ENCODE results near the gene CDH4.

The CDH4 gene

DNA sequence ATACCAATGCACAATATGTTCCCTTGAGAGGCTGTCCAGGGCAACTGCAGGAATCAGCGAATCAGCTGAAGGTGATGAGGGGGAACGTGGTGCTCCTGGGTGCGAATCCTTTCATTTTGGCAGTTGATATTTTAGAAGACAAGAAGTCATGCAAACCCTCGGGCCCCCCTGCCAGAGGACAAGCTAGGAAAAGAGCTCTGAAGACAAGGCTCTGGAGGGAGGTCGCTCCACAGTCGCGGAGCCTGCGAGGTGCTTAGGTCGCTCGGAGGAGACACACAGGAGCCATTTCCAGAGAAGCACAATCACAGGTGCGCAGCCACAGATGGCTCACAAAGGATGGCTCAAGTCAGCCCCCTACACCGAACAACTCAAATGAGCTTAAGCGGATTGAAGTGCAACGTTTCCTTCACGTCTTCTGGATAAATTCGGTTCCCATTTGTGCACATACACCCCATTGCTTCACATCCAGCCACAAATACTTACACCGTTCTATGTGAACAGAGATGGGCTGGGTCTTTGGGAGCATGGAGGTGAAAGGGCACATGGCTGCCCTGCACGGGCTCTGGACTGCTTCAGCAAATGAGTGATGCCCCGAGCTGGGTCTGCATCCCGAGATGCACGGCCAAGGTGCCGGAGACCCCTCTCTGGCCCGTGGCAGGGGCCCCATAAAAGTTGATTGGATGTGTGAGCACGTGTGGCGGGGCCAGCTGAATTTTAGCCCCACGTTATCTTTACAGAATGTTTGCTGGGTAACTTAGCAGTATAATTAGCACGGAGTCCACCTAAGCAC, 527.3 kb downstream of the CDH4 start:
- no peak for DNase-seq

DNA sequence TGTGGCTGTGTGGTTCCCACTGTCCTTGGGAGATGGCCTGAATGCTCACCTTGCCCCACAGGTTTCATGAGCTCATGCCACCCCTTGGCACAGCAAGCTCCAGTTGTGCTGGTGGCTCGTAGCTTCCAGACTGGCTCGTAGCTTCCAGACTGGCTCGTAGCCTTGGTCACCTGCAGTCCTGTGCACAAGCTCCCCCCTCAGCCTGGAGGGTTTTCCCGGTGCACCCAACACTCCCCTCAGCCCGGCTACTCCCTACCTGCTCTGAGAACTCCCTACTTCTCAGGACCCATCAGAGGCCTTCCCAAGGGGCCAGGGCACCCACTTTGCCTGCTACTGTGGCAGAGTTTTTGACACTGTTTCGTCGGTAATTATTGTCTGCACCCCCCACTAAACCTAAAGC, 528.0 kb downstream of the CDH4 start:
- no peak for DNase-seq

DNA sequence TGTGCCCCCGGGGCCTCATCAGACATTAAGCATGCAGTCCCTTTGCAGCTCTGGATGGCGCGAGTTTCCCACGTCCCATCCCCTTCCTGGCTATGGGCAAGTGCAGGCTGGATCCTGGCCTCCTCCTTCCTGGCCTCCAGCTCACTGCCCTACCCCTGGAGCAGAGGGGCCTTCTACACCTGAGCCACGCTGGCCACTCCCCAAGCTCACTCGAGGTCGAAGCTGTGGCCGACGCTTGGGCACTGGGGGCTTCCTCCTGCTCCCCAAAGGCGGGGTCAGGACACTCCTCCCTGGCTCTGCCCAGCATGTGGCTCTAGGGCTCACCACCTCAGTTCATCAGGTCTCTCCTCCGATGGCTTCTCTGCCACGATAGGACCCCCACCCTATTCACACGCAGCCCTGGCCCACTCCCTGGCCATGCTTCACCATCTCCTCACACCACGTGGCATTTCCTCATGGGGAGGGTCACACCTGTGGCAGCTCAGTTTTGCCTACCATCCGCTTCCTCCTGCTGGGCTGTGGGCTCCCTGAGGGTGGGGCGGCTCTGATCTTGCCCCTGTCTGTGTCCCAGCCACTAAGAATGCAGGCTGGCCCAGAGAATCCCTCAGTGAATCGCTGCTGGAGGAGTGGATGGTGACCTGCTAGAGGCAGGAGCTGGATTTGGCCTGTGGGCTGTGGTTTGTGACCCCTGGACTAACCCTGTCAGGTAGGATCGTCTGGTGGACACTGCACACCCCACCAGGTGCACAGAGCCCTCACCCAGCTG, 532.9 kb downstream of the CDH4 start:
- DNase-seq: no peak

DNA sequence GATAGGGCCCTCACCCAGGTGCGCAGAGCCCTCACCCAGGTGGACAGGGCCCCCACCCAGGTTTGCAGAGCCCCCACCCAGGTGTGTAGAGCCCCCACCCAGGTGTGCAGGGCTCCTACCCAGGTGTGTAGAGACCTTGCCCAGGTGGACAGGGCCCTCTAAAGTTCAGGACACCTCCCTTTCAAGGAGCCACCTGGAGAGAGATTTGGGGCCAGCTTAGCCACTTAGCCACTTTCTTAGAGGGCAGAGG, 533.4 kb downstream of the CDH4 start:
- no peak for DNase-seq

DNA sequence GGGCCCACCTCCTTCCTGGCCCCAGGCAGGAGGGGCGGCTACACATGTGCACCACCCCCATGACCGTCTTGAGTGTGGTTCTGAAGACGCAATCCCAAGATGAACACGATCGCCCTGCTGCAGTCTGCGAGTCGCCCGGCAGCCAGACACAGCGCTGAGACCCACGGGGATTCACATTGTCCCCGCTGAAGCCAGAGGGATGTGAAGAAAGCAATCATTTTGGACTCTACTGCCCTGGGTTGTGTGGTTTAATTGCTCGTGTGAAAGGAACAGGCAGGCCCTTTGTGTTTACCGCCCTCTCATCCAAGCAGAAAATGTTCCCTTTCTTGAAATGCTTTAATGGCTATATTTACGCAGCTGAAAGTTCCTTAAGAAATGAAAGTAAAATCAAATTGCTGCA, 534.2 kb downstream of the CDH4 start:
- no peak for DNase-seq

DNA sequence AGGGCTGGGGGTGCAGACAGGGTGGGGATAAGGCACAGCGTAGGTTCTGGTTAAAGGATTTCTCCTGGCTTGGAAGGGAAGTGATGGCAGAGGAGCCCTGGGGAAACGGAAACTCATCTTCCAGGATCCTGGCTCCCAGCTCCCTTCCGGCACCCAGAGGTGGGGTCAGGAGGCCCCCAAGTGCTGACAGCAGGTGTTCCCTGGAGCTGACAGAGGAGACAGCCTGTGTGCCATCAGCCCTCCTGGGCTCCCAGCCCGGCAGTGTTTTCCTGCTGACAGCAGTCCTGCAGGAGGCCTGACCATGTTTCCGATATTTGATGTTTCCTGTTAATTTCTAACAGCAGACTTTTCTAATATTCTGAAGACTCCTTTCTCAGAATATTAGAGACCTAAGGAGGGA, 536.3 kb downstream of the CDH4 start:
- no peak for DNase-seq

DNA sequence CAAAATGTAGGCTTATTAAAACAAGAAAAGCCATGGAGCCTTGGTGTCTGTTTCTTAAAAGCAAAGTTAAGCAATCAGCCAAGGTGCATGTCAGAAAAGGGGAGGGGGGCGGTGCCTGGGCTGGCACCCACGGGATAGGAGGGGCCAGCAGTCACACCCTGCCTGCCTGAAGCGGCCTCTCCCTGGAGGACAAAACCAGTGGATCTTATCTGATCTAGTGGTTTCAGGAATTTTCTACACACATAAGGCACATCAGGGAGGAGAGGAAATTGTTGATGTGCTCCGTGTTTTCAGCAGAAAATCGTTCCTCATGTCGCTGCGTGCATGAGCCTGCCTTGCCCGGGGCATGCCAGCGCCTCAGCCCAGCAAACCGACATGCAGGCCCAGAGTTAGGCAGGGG, 537.3 kb downstream of the CDH4 start:
- no peak for DNase-seq

DNA sequence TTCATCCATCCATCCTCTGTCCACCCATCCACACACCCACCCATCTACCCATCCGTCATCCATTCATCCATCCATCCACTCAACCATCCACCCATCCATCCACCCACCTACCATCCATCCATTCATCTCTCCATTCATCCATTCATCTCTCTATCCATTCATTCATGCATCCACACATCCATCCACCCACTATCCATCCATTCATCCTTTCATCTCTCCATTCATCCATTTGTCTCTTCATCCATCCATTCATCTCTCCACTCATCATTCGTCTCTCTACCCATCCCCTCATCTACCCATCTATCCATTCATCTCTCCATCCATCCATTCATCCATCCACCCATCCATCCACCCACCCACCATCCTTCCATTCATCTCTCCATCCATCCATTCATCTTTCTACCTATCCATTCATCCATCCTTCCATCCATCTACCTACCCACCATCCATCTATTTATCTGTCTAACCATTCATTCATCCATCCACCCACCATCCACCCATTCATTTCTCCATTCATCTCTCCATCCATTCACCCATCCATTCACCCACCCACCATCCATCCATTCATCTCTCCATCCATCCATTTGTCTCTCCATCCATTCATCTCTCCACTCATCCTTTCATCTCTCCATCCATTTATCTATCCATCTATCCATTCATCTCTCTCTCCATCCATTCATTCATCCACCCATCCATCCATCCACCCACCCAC, 538.2 kb downstream of the CDH4 start:
- no peak for DNase-seq

DNA sequence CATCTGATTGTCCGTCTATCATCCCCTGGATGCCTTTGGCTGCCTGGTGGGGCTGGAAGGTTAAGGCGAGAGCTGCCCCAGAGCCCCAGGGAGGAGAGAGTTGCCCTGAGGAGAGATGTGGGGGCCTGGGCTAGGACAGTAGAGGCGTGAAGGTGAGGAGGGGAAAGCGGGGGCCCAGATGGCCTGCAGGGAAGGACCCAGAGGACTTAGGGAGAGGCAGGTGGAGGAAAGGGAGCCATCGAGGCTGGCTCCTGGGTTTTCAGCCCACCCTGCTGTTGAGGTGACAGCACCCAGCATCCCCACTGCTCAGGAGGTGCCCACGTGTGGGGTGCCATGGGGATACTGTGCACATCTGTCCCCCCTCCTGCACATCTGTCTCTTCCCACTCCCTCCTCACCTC, 539.9 kb downstream of the CDH4 start:
- no peak for DNase-seq

DNA sequence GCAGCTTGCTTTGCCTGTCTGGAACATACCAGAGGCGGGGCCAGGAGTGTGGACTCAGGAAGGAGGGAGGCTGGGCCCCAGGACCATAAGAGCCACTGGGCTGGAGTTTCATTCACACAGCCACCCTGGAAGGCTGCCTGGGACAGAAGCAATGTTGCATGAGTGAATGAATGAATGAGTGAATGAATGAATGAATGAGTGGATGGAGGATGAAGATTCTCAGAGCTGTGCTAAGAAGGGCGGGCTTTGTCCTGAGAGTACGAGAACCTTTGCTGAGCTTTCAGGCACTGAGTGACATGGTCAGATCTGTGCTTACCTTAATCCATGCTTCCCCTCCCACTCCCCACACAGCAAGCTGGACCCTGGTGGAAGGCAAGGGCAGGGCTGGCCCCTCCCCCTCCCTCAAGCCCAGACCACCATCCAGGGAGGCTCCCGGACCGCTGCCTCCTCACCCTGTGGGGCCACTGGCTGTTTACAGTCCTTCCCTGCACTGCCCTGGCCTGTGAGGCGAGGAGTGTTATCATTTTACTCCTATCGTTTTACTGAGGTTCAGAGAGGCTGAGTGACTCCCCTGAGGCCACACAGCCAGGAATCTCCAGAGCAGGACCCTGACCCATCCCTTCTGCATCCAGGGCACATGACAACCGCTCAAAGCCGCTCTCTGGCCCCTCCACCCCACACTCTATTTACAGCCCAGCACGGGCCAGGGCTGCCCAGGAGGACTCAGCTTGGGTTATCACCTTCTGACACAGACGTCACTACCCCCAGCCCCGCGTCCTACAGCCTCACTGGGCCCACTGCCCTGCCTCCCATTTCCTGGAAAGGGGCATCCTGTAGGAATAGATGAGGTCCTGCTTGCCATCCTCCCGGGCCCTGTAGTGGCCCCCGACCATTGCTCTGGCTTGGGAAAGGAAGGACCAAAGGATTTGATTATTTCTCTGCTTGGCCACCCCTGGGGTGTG, 543.9 kb downstream of the CDH4 start:
- no peak for DNase-seq

DNA sequence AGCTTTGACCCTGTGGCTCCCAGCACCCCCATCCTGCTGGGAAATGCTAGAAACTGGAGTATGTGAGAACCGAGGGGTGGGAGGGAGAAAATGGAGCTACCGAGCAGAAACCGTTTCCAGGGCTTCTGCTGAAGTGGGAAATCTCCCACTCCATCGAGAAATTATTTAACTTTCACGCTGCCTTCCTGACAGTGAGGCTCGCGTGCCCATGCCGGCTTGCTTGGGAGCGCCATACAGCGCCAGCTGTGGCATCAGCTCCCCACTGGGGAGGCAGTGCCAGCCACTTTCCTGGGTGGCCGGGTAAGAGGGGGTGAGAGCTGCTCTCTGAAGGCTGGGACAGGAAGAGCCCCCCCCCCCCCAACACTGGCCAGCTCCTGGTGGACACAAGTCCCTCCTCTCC, 544.7 kb downstream of the CDH4 start:
- no peak for DNase-seq

DNA sequence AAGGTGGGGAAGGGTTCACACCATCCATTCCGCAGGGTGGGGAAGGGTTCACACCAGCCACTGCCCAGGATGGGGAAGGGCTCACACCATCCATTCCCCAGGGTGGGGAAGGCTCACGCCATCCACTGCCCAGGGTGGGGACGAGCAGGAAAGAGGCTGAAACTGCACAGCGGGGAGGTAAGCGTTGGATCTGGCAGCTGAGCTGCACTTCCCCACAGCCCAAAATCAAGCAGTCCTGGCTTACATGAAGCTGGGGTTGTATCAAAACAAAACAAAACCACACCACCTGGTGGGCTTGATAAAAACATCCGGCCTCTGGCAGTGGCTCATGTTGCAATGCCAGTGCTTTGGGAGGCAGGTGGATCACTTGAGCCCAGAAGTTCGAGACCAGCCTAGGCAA, 545.1 kb downstream of the CDH4 start:
- DNase-seq: no peak

DNA sequence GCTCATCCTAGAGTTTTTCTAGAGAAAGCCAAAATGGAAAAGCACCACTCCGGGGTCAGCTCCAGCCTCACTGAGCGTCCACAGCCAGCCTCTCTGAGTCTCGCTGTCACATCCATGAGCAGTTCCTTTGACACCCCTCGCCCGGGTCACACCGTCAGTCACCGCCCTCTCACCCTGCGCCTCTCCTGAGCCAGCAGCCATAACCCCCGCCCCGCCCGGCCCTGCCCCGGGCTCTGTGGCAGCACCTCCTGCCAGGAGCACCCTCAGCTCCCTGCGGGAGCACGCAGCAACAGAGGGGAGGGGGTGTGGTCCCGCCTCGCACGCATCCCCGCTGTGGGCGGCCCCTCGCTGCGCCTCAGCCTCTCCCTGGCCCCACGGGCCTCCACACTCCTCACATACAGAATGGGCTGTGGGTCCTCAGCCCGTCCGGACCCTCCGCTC, 545.9 kb downstream of the CDH4 start:
- DNase-seq: no peak

DNA sequence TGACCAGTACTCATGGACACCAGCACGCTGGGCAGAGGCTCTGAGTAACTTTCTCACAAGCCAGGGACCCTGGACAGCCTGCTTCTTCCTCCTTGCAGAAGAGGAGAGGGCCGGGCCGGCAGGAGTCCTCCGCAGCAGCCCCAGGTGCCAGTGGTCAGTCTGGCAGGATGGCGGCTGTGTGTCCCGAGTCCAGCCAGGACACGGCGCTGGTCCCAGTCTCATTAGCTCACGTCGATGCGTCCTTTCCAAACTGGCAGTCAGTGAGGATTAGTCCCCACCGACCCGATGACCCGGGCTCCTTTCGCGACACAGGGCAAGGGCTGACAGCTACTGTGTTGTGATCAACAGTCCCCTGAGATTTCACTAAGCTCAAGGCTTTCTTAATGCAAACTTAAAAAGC, 546.6 kb downstream of the CDH4 start:
- DNase-seq: no peak

DNA sequence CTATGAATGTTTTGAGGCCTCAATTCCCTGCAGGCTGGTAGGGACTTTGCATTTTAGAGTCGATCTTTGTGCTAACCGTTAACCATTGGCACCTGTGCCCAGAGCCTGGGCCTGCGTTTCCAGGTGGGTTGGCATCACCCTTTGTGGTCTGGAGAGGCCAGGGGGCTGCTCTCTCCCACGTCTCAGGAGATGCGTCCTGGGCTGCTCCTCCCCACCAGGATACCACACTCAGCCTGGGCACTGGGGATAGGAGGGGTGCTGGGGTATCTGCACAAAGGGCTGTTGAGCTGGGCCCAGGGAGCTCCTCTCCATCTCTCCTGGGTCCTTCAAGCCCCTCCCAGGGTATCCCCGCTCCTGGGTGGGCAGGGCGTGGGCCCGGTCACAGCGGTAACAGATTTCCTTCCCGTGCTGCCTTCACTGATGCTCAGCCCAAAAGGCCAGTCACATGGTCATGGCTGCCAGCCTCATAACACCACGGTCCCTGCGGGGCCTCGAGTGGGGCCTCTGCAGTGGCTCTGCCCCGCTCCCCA, 547.4 kb downstream of the CDH4 start:
- DNase-seq: no peak

DNA sequence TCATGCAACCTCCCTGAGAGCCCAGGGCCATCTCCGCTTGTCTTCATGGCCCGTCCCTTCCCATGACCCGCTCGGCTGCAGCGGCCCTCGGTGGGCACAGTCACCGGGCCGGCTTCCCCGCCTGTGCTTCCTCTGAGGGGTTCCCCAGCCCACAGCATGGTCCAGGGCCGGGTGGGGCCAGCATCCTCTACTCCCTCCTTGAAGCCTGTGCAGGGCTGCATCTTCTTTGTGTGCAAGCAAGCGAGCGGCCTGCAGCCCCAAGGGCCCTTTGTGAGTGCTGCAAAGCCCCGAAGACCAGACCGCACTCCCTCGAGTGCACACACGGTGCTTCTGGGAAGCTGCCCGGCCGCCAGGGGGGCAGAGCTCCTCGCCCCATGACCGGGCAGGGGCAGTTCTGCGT, 547.9 kb downstream of the CDH4 start:
- no peak for DNase-seq

DNA sequence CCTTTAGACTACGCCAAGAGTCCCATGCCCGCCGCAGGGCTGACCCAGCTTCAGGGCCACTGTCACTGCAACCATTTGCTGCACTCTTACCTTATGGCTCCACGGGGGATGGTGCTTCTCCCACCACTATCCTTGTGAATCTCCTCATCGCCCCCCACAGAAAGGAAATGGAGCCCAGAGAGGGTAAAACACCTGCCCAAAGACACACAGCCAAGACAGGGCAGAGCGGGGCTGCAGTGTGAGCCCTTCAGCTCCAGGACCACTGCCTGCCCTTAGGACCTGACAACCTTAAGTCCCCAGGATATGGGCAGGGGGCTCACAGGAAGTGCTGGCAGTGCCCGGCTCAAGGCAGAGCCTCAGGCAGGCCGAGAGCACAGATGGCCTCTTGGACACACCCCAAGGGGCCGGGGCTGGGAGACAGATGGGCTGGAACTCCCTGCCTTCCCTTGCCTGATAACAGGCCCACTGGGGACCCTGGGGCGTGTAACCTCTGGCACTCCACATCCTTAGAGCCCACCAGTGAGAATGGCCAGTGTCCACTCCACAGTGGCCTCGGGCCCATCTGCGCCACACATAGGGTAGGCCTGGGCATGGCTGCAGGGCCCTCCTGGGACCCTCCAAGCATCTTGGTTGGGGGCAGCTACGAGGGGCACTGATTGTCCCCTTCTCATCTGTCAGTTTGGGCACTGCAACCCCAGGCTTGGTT, 548.5 kb downstream of the CDH4 start:
- DNase-seq: no peak

DNA sequence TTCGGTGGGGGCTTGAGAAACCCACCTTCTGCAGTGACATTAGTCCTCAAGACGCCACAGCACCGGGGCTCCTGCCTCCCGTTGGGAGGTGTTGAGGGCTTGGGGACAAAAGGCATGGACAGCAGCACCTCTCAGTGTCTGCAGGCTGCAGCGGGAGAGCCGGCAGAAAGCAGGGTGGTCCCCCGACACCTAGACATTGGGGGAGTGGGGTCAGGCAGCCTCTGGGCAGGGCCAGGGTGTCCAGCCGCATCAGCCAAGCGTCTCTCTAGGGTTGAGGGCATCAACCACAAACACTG, 549.0 kb downstream of the CDH4 start:
- DNase-seq: no peak

DNA sequence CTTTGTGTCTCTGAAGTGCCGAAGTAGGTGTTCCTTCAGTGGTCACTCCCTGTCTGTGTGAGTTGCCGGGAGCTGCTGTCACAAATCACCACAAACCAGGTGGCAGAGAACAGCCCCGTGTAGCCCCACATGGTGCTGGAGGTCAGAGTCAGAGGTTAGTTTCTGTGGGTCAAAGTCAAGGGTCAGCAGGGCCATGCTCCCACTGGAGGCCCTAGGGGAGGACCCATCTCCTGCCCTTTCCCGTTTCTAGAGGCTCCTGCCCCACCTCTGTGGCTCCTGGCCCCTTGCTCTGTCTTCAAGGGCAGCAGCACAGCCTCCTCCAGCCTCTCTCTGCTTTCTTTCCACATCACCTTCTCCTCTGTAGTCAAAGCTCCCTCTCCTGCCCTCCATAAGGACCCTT, 549.4 kb downstream of the CDH4 start:
- DNase-seq: no peak

DNA sequence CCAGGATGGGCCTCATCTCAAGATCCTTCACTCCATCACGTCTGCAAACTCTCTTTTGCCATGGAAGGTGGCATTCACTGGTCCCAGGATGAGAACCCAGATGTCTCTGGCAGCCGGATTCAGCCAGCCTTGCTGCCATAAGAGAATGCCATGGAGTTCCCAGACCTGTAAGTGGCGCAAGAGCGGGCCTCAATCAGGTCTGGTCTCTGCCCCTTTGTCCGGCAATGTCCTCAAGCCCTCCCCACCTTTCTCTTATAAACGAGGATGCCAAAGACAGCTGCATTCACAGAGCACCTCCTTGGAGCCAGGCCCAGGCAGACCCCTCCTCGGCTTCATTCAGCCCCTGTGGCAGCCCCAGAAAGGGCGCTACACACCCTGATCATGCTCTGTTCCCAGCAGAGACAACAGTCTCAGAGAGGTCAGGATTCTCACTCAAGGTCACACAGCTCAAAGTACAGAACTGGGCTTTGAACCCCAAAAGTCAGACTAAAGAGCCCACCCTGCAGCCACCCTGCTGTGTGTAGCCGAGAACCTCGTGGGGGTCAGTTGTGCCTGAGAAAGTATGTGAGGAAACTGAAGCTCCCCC, 549.9 kb downstream of the CDH4 start:
- DNase-seq: no peak

DNA sequence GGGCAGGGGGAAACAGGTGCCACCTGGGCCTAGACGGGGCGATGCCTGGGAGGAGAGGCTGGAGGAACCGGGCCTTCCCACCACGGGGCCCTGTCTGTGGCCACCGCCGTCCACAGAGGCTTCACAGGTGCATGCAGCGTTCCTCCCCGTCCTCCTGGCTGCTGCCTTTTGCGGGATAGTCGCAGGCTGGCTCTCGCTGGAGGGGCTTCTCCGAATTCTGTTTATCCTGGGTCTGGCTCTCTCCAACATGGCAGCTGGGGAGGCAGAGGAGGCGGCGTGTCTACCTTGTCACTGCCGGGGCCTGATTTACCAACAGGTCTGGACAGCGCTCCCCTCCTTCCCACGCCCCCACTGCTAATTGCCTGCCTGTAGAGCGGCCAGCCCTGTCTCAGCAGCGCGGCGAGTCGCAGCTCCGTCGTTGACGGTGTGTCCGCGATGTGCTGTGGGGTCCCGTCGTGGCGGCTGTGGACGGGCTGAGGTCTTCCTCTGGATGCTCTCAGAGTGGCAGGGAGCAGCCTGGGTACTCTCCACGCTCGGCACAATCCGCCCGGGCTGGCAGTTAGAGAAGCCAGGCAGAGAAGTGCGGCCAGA, 550.8 kb downstream of the CDH4 start:
- DNase-seq: peak; percentile 3

Data from CD4-positive, alpha-beta T cell treated with Interleukin-15 for 1 hour (primary cell).